Uterus (tissue), 4 donors: ENCODE results near the gene CFDP1. TPM values are rescaled to one million over a fixed set of nuclear protein-coding genes. Genes with fewer than 3 reads are reported as not detected.

Source experiments
- DNase-seq, 2 donors: peaks; one replicate each; pipeline ENCODE4 v3.0.0-alpha.2; 2019 to 2020
- H3K27ac ChIP-seq, 2 donors: fragments of 200-600 bp; sonication (generic); 1 replicate in 1 of 2; 2 replicates in 1 of 2; pipeline ENCODE4 v1.5.1; 2016 to 2018
- H3K27me3 ChIP-seq, 2 donors: fragments of 200-600 bp; sonication (generic); one replicate each; pipeline ENCODE4 v1.5.1; 2018 to 2019; ENCODE audit warnings: control low read depth in 1 of 2
- H3K36me3 ChIP-seq, 2 donors: fragments of 200-600 bp; sonication (generic); one replicate each; pipeline ENCODE4 v1.5.1; 2019; ENCODE audit warnings: control low read depth in 1 of 2
- H3K4me1 ChIP-seq, 2 donors: fragments of 200-600 bp; sonication (generic); one replicate each; pipeline ENCODE4 v1.5.1; 2018 to 2019; ENCODE audit warnings: control low read depth in 1 of 2
- H3K4me3 ChIP-seq, 2 donors: fragments of 200-600 bp; sonication (generic); 1 replicate in 1 of 2; 2 replicates in 1 of 2; pipeline ENCODE4 v1.5.1; 2018 to 2019; ENCODE audit warnings: mild to moderate bottlenecking in 1 of 2
- H3K9me3 ChIP-seq, 2 donors: fragments of 200-600 bp; sonication (generic); one replicate each; pipeline ENCODE4 v1.5.1; 2019; ENCODE audit warnings: control low read depth in 1 of 2
- CTCF ChIP-seq, 4 experiments: fragments of 200-600 bp in 2 of 4; fragments of 450-650 bp in 2 of 4; sonication (generic) in 2 of 4; IDR thresholded peaks; one replicate each; pipeline ENCODE4 v1.5.1; 2016 to 2019; ENCODE audit warnings: antibody characterized with exemption in 4 of 4, mild to moderate bottlenecking in 2 of 4, moderate library complexity in 1 of 4
- POLR2A ChIP-seq, 2 donors: fragments of 450-650 bp; IDR thresholded peaks; one replicate each; pipeline ENCODE4 v1.6.1; 2016; ENCODE audit warnings: antibody characterized with exemption in 2 of 2, mild to moderate bottlenecking in 1 of 2, moderate library complexity in 1 of 2
- intact Hi-C: fragments of 100-400 bp; cut with DNase I; formaldehyde crosslinking; loops from one replicate; pipeline ENCODE4 v1.15.1; 2023; ENCODE audit warnings: low total_unique reads
- total RNA-seq, 4 donors: library from RNA; depleted of rRNA in 3 of 4; stranded (reverse); fragments of >200 nt in 3 of 4; gene quantifications; one replicate each; pipeline versions ENCODE4 v1.1.0 to v1.2.4, GENCODE V29; 2014 to 2023
- donor health status: DM: yes; HTN: yes; CAD: no.

The CFDP1 gene
- total RNA-seq, 4 donors from 2014 or later, result 22.3 to 90.8 (median 73.4) TPM

- Histone ChIP-seq H3K27ac (no peak overlapping the region), H3K36me3 (no peaks in the 10 kb centered on the region), H3K4me3 (no peak overlapping the region), H3K9me3 (no peaks in the 10 kb centered on the region), H3K27me3 (no peaks in the 10 kb centered on the region), H3K4me1 (no peaks in the 10 kb centered on the region)
- intact Hi-C loops, result no loop called here
- DNase-seq, result no peak
- TF ChIP-seq POLR2A (IDR thresholded peaks at IDR 0.05), result no peak
- TF ChIP-seq CTCF (IDR thresholded peaks at IDR 0.05), result no peak
Measured at GRCh38 chr16:75293772-75294171, 139.5 kb downstream of the CFDP1 start.

- H3K27ac ChIP-seq, result no peak overlapping the region
- H3K36me3 ChIP-seq, result no peaks in the 10 kb centered on the region
- TF ChIP-seq CTCF (IDR thresholded peaks at IDR 0.05) (no peak), POLR2A (IDR thresholded peaks at IDR 0.05) (no peak)
Measured at GRCh38 chr16:75293173-75293572, 140.1 kb downstream of the CFDP1 start.

GRCh38 chr16:75292691-75293090 lies 140.6 kb downstream of the CFDP1 start:
- H3K27me3 ChIP-seq, result no peaks in the 10 kb centered on the region
- H3K4me3 ChIP-seq, result no peak overlapping the region
- no peaks in the 10 kb centered on the region for H3K9me3 ChIP-seq
- intact Hi-C loops, result no loop called here
- TF ChIP-seq POLR2A (IDR thresholded peaks at IDR 0.05) (no peak), CTCF (IDR thresholded peaks at IDR 0.05) (no peak)
- no peaks in the 10 kb centered on the region for H3K36me3 ChIP-seq
- DNase-seq, result no peak
- no peak overlapping the region for H3K27ac ChIP-seq
- no peaks in the 10 kb centered on the region for H3K4me1 ChIP-seq

More at GRCh38 chr16:75293173-75293572, 140.1 kb downstream of the CFDP1 start:
- Histone ChIP-seq H3K4me1 (no peaks in the 10 kb centered on the region), H3K4me3 (no peak overlapping the region), H3K27me3 (no peaks in the 10 kb centered on the region), H3K9me3 (no peaks in the 10 kb centered on the region)
- intact Hi-C loops, result no loop called here
- DNase-seq, result no peak

- Histone ChIP-seq H3K27me3 (no peaks in the 10 kb centered on the region), H3K9me3 (no peaks in the 10 kb centered on the region), H3K4me1 (no peaks in the 10 kb centered on the region), H3K36me3 (no peaks in the 10 kb centered on the region), H3K27ac (no peak overlapping the region), H3K4me3 (no peak overlapping the region)
- intact Hi-C loops, result no loop called here
- no peak for DNase-seq
- TF ChIP-seq POLR2A (IDR thresholded peaks at IDR 0.05) (no peak), CTCF (IDR thresholded peaks at IDR 0.05) (no peak)
Measured at GRCh38 chr16:75289189-75289588, 144.1 kb downstream of the CFDP1 start.

GRCh38 chr16:75288596-75289120 lies 144.6 kb downstream of the CFDP1 start:
- Histone ChIP-seq H3K4me1 (no peaks in the 10 kb centered on the region), H3K27me3 (no peaks in the 10 kb centered on the region), H3K4me3 (no peak overlapping the region), H3K36me3 (no peaks in the 10 kb centered on the region), H3K9me3 (no peaks in the 10 kb centered on the region), H3K27ac (peak overlapping the region in 1 of 2 donors; percentile 38)
- intact Hi-C loops, result no loop called here
- no peak for DNase-seq
- TF ChIP-seq CTCF (IDR thresholded peaks at IDR 0.05), result no peak
- TF ChIP-seq POLR2A (IDR thresholded peaks at IDR 0.05), result no peak
